KG1 (cell line): ENCODE data around the gene KCNH8.
"Not testable (repeated sequence)": the region's sequence is repeated elsewhere in the genome, so short reads cannot be mapped to it uniquely, and the experiment has no call there.

Experiments
- DNase-seq: peaks from one replicate; lab custom pipeline; 2025; lab: John Stamatoyannopoulos, UW

KCNH8 gene

DNA sequence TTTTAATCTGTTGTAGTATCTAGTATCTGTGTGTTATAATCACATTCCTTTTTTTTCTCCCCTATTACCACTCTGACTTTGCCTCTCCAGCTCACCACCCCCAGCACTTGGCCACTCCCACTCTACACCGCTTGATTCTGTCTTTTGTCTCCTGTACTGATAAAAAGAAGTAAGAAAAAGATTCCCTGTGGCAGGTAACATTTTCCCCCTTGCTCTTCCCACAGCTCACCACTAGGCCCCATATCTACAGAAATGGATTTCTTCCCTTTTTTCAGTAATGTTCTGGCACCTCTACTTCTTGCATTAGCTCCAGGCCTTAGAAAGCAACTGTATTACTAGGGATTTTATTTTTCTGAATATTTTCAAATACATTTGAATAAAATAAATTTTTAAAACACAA, 25.6 kb downstream of the KCNH8 start:
- DNase-seq: no peak

DNA sequence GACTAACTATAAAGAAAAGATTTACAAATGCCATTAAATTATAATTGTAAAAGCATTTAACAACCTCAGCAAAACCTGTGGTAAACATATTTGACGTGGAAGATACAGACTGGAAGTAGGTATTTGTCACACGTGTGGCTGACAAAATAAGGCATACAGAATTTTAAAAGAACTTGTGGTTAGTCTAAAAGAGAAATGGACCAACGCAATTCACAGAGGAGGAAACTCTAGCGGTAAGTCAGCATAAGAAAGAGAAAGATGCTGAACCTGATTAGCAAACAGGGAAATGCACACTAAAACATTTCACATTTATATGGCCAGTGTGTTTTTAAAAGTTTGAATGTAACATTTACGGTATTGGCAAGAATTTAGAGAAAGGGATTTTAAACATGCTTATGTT, 35.3 kb downstream of the KCNH8 start:
- peak; percentile 55 for DNase-seq

DNA sequence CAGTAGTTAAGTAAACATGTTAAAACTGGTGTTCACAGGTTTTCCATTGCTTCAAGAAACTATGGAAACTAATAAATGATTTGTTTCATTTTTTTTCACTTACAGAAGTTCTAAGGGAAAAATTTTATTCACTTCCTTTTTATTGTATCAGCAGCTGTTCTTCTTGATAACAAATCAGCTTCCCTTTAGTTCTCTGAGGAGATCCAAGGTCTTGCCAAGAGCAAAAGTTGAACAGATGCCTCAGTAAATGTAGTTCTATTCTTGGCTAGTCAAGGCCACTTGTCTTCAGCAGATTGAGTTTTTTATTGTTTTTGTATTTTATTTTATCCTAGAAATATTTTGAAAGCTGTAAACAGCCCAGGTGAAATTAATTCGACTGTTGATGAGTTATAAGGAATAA, 41.8 kb downstream of the KCNH8 start:
- DNase-seq: no peak

DNA sequence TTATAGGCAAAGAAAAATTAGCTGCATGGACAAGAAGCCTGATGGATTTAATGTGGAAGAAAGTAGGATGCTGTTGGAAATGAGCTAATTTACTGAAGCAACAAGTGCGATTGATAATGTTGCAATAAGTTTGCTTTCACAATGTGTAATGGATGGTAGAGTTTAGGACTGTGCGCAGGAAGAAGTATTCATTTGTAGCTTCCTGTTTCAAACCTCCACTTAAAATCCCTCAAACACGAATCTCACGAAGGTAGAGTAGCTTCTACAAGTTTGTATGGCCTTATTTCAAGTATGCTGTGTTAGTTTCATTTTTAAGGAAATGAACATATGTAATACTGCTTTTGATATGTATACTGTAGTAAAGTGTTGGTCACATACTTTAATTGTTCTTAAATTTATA, 42.3 kb downstream of the KCNH8 start:
- peak; percentile 31 for DNase-seq

DNA sequence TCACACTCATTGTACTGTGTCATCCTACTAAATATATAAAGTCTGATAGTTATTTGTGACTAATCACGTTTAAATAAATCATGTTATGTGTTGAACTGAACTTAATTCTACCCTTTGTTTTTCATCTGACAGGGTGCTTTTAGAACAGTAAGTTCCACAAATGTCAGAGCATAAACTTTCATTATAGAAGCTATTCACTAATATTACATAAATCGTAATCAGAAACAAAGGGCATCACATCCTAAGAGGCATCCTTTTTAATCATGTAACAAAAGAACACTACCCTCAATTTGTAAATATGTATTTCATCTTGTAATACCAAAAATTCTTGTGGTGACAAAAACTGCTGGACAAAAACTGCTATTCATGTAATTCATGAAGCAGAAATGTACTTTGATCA, 50.8 kb downstream of the KCNH8 start:
- DNase-seq: no peak

DNA sequence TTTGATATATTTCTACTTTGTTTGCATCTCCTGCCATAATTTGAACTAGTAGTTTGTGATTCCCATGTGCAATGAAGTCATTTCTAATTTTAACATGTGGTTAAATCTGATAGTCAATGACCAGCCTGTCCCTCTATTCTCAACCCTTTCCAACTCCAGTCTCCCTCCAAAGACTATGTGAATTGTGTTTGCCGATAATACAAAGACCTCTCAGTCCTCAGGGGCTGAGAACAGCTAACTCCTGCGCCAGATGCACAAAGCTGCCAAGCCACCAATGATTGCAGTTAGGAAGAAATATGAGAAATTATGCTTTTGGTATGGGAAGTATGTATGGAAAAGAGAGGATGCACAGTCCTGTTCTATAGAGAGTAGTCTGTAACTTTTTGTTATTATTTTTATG, 54.0 kb downstream of the KCNH8 start:
- no peak for DNase-seq

DNA sequence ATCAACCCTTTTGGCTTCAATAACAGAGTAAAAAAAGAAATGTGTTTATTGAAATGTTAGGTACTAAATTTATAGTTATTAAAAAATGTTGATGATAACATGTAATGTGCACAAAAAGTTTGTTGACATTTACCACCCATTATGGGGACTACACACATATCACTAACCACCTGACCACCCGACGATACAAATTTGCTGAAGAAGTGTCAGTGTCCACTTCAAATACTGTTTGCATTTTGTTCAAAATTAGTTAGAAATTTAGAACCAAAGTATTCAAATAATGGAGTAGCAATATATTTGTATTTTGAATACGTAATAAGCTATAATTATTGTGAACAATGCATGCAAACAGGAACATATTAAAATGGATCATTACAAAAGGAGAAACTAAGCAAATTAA, 54.4 kb downstream of the KCNH8 start:
- no peak for DNase-seq

DNA sequence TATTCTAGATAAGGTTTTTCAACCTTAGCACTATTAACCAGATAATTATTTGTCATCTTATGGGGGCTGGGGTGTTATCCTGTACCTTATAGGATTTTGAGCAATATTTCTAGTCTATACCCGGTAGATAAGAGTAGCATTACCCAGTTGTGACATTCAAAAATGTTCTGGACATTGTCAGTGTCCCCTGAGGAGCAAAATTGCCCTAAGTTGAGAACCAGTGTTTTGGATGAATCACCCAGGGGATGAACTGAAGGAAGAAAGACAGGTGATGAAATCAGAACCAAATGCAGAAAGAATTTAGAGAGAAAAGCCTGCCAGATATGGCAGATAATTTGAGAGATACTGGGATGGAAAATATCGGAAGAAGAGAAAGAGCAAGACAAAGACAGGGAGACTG, 58.2 kb downstream of the KCNH8 start:
- DNase-seq: no peak

DNA sequence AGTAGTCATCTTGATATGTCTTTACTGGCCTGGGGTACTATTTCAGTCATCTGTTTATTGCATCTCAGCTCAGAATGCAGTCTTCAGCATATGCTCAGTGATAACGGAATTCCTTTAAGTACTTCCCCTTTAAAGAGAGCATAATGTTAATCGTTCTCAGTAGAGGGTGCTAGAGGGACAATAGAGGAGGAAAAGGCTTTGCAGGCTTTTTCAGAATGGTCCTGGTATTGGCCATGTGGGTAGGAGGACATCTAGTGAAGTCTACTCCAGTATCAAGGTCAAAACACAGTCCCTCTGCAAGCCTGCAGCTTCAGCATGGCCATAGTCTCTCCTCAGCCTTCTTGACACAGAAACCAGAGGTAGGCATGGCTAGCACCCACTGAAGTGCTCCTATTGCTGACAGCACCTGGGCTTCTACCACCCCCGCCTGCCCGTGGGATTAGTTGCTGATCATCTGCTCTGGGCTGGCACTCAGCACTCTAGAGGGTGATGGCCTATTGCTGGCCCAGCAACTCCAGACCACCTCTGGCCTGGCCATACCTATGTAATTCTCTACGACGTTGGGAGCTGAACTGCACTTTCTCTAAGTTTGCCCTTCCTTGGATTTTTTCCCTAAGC, 65.4 kb downstream of the KCNH8 start:
- DNase-seq: no peak

DNA sequence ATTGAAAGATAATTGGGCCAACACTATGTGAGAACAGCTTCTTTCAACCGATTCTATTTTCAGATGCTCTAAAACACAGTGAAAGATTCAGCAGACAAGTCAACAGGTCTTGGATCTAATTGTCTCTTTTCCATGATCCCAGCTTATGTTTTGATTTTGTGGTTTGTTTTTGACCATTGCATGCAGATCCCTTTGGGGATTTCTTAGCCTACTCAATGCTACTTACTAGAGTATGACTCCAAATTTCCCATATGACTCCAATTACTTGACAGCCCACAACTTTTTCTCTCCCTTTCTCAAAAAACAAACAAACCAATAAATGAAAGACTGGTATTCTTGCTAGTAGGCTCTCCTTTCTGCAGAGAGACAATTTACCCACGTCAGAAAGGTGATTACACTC, 67.1 kb downstream of the KCNH8 start:
- no peak for DNase-seq

DNA sequence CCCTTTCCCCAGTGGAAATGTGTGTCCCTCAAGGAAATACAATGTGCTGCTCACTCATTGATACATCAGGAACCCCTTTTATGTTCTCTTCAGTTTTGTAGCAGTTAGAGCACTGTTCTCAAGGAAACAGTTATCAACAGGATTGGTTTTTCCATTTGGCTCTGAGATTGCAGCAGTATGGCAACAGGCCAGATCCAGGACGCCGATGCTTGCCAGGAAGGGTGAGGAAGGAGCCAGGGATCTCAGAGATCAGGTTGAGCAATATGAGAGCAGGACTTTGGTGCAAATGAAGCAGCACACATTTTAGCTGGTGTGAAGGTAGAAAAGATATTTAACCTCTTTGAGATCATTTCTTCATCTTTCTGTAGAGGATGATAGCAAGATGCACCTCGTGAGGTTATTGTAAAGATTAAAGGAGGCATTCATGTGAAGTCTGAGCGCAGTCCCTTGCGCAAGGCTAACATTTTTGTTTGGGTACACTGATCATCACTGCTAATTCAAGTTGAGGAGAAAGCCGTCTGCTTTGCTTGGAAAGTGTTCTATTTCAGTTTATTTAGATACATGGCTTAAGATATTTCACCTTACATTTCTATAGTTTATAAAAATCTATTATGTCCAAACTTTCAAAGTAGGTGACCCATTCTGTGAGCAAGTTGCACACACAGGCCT, 68.5 kb downstream of the KCNH8 start:
- no peak for DNase-seq

DNA sequence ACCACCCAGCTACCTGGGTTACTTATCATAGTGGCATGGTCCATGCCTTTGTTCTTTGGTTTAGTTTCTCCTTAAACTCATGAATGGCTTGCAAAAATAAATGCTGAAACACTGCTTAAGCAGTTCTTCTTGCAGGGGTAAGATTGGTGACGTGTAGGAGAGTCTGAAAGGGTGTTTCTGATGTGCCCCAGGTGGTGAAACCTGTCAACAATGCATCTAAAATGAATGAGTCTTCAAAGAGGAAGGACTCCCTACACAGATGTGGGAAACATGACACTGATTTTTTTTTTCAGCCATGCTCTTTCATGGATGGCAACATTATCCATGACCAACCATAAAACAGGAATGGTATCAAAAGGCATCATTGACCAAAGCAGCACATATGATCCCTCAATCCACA, 72.0 kb downstream of the KCNH8 start:
- DNase-seq: no peak

DNA sequence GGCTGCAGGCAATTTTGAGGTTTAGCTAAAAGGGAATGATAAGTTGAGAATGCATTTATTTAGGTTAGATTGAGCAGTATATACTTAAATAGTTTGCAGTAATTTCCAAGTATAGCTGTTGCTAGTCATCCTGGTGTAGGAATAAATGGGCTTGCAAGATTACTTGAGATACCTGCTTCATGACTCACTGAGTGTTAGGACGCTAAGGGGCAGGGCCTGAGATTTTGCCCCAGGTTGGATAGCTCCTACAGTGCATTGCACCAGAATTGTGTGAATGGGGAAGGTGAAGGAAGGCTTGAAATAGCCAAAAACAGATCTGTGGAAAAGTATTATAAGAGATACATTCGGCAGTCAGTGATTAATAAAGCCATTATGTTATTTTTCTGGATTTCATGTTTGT, 72.8 kb downstream of the KCNH8 start:
- DNase-seq: no peak

DNA sequence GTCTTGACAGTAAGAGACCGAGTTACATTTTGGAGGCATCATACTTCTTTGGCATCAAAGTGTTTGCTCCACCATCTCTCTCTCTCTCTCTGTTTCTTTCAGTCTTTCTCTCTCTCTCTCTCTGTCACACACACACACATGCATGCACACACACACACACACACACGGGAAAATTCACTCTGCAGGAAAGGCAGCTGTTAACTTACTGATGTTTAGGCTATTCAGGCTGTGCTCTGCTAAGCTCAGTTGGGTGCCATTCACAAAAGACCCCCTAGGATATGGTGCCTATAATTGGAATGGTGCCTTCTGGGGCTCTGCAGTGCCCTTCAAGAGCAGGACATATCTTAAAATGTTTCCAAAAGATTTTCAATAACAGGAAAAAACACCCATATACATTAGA, 78.2 kb downstream of the KCNH8 start:
- DNase-seq: no peak

DNA sequence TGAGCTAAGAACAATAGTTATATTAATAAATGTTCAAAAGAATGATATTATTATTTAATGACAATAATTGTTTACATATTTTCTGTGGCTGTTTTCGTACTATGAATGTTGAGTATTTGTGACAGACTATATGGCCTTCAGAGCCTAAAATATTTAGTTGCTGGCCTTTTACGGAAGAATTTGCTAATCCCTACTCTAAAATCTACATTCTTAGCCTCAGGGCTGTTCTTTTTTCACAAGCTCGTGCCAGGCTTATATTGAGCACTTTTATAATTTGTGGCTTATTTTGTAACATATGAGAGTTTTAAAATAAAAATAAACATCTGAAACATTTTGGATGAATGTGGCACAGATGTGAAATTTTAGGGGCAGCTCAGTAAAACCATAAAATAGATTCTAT, 79.9 kb downstream of the KCNH8 start:
- DNase-seq: no peak

DNA sequence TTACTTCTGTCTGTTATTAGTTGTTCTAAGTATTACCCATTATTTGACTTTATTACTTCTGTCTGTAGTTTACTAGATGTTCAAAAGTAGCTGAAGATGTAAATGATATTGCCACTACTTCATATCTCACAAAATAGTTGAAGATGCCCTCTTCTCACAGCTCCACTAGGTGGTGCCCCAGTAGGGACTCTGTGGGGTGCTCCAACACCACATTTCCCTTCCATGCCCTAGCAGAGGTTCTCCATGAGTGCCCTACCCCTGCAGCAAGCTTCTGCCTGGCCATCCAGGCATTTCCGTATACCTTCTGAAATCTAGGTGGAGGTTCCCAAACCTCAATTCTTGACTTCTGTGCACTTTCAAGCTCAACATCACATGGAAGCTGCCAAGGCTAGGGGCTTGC, 80.8 kb downstream of the KCNH8 start:
- no peak for DNase-seq

DNA sequence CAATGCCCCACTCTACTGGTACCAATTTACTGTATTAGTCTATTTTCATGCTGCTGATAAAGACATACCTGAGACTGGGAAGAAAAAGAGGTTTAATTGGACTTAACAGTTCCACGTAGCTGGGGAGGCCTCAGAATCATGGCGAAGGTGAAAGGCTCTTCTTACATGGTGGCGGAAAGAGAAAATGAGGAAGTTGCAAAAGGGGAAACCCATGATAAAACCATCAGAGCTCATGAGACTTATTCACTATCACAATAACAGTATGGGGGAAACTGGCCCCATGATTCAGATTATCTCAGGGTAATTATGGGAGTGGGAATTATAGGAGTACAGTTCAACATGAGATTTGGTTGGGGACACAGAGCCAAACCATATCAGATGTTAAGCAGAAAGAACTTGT, 81.6 kb downstream of the KCNH8 start:
- not testable (repeated sequence) for DNase-seq

DNA sequence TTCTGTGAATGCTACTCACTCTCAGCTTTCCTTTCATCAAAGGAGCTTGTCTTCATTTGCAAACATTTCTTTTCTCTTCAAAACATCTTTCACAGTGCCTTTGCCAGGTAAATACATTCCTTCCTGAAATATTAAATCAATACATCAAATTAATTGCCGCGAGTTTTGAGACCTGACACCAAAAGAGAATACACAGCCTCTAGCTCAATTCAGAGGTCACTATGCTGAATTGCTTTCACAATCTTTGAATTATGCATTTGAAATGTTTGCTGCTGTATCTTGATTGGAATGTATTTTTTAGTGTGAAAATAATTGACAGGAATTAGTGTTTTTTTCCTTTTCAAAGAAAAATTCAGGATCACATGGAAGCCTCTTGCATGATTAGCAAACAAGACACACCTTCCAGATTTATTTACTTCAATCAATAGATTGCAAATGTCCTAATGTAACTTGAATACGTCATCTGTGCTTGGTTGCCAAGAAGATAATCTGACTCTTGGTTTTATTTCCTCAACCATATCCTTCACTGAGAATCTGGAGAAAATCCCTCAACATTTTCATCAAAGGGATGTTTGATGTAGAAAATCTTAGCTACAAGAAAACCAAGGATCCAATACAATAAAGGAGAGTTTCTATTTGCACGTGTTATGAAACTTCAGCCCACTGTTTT, 83.6 kb downstream of the KCNH8 start:
- DNase-seq: no peak

DNA sequence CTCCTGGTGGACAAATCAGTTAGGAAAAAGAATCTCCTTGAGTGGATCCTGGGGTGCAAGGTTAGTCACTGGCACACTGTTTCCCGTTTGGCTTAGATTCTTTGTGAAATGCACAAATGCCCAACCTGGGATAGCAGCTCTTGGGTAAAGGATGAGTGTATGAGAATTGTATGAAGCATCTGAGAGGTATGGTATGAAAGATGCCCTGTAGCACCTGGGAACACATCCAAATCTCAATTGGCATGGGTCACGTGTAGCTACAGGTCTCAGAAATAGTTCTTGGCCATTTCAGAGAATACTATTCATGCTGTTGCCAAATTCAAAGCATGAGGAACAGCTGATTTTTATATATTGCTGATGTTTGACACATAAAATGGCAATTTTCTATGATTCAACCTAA, 84.3 kb downstream of the KCNH8 start:
- no peak for DNase-seq

DNA sequence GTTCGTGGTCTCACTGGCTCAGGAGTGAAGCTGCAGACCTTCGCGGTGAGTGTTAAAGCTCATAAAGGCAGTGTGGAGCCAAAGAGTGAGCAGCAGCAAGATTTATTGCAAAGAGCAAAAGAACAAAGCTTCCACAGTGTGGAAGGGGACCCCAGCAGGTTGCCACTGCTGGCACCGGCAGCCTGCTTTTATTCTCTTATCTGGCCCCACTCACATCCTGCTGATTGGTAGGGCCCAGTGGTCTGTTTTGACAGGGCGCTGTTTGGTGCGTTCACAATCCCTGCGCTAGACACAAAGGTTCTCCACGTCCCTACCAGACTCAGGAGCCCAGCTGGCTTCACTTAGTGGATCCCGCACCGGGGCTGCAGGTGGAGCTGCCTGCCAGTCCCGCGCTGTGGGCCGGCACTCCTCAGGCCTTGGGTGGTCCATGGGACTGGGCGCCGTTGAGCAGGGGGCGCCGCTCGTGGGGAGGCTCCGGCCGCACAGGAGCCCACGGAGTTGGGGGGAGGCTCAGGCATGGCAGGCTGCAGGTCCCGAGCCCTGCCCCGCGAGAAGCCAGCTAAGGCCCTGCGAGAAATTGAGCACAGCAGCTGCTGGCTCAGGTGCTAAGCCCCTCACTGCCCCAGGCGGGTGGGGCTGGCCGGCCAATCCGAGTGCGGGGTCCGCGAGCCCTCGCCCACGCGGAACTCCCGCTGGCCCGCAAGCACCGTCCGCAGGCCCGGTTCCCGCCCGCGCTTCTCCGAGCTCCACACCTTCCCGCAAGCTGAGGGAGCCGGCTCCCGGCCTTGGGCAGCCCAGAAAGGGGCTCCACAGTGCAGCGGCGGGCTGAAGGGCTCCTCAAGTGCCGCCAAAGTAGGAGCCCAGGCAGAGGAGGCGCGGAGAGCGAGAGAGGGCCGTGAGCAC, 85.8 kb downstream of the KCNH8 start:
- not testable (repeated sequence) for DNase-seq

DNA sequence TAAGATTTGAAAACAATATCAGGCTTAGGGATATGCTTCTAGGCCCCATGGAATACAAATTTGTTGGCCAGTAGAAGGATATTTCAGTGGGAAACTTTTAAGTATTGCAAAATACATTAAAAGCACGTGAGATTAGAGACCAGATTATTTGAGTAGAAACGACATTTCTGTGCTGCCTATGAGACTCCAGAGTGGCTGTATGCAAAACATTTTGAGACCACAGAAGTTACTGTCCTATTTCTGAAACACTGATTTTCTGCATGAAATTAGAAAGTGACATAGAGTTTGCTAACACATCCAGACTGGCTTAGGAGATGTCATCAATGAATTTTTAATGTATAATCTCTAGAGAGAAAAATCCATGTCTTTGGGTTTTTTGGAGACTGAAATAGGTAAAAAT, 99.8 kb downstream of the KCNH8 start:
- no peak for DNase-seq

DNA sequence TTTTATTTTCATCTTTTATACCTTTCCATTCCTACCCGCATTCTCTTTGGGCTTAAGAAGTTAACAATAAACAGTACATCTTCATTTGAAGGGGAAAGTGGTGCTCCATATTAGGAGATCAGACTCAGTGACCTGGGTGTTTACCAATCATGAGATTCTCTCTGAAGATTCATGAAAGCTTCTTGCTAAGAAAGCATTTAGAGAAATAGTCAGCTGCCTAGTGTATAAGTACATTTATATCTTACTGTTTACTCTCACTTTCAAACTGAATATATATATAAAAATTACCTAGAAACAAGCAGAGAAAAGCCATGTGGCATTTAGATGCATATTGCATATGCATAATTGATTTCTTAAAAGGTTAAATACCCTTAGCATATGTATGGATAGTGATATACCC, 100.5 kb downstream of the KCNH8 start:
- no peak for DNase-seq
